Ishikawa (cell line): ENCODE results near the gene NSMCE1.

Experiments used
- EGR1 ChIP-seq: IDR thresholded peaks from 2 replicates; pipeline ENCODE4 v1.6.1; 2012
- EP300 ChIP-seq: IDR thresholded peaks from 2 replicates; pipeline ENCODE4 v1.6.1; 2012; ENCODE audit warnings: borderline replicate concordance
- MAX ChIP-seq: IDR thresholded peaks from 2 replicates; pipeline ENCODE4 v1.6.1; 2012
- TAF1 ChIP-seq: IDR thresholded peaks from 2 replicates; pipeline ENCODE4 v1.6.1; 2012; ENCODE audit warnings: low read depth, mild to moderate bottlenecking
- ZBTB7A ChIP-seq: IDR thresholded peaks from 2 replicates; pipeline ENCODE4 v1.6.1; 2012; ENCODE audit warnings: low read depth

DNA sequence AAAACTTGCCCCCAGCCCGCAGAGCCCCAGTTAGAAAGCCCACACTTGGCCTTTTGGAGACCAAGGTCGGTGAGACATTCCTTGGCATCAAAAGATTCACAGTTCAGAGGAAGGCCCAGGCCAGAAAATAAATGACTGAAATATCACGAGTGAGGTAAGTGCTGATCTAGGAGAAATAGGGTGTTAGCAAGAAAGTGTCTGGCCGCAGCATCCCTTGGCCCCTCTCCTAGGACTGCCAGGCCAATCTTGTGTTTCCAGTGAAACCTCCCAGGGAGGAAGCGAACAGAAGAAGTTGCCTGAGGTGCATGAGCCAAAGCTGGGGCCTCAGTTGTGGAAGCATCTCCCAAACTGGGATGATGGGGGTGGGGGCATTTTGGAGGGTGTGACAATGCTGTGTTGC lies 22.5 kb upstream of the NSMCE1 start:
- TF ChIP-seq TAF1 (no peak), ZBTB7A (no peak), EGR1 (no peak), MAX (no peak), EP300 (no peak)
